PC-9 (cell line): ENCODE measurements around the gene ATE1.

Experiments used
- CTCF ChIP-seq: fragments of 200-600 bp; sonication (generic); conservative IDR thresholded peaks from 2 replicates; pipeline ENCODE4 v1.6.1; 2017; ENCODE audit warnings: mixed run types, antibody characterized with exemption, mild to moderate bottlenecking, moderate library complexity
- EZH2 ChIP-seq: fragments of 200-600 bp; sonication (generic); IDR thresholded peaks from 2 replicates; pipeline ENCODE4 v1.8.0; 2017; ENCODE audit warnings: antibody characterized with exemption, low read depth

DNA sequence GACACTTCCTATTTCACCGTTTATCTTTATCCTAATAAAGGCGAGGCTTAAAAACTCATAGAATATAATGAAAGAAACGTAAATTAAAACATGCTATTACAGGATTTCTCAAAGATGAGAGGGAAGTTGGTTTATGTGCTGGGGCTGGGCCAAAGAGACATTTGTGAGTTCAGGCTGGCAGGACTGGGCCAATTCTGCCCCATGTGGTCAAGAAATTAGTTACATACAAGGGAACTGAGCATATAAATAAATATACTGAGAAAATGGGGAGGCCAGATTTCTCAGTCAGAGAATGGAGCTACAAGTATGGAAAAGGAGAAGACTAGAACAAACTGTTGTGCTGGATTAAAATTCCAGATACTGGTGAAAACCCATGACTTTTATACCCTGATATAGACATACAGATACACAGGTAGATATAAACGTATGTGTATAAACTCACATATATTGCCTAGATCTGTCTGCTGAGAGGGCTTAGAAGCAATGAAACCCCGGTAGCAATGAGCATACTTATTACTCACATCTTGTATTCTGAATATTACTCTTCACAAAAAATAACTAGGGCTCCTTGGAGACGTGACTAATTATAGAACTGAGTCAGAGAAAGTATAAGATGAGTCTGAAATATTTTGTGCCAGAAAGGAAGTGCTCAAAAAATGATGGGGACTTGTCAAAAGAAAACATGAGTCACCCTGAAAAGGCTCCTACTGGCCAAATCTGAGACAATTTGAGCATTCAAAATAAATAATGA, 173.9 kb downstream of the ATE1 start:
- TF ChIP-seq CTCF (no peak), EZH2 (no peak)
